Activated T-cell treated with anti-CD3 and anti-CD28 coated beads for 48 hours (primary cell): ENCODE data around the gene THOC6.

Source experiments
- DNase-seq: peaks from one replicate; pipeline ENCODE4 v3.0.0-alpha.2; 2020; ENCODE audit warnings: low read depth

Gene THOC6

DNA sequence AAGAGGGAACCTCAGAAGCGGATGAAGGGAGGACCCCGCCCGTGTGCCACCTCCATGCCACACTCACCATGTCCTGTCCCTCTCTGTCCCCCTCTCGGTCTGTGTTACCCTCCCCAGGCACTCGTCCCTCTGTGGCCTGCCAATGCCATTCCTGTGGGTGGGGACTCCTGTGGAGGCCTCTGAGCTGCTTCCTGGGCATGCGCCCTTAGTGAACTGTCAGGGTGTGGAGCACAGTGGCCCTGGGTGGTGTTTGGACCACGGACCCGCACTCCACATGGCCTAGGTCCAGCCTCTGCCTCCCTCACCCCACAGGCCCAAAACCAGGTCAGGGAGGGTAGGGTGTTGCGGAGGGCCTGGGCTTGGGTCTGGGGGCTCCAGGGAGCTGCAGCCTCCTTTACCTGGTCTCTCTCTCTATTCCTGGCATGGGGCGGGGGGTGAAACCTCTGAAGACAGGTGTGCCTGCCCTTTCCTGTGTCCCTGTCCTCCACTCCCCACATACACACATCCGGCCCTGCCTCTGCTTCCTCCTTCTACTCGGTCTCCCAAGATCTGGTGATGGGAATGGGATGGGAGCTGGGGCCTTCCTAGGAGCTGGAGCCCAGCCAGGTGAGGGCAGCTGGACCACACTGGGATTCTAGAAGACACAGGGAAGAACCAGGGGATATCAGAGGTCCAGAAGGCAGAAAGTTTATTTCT lies 32.1 kb upstream of the THOC6 start:
- no peak for DNase-seq

- DNase-seq, result no peak
Measured at GRCh38 chr16:2992383-2993081, 31.3 kb upstream of the THOC6 start.

DNA sequence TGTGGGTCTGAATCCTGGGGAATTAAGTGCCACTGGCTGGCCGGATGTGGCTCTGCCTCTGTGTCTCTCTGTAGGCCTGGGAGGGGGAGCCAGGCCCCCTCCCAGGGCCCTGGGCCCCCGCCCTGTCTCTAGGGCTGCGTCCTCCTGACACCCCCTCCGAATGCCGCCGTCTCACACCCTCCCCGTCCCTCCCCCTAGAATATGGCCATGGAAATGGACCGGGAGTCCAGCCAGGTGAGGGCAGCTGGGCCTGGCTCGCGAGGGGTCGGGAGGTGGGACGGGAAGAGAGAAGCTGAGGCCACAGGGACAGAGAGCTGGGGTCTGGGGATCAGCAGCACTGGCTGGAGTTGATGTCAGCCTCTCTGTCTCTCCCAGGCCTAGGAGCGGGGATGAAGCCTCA lies 27.5 kb upstream of the THOC6 start:
- no peak for DNase-seq

- DNase-seq, result no peak
Measured at GRCh38 chr16:2999929-3000328, 23.9 kb upstream of the THOC6 start.

DNA sequence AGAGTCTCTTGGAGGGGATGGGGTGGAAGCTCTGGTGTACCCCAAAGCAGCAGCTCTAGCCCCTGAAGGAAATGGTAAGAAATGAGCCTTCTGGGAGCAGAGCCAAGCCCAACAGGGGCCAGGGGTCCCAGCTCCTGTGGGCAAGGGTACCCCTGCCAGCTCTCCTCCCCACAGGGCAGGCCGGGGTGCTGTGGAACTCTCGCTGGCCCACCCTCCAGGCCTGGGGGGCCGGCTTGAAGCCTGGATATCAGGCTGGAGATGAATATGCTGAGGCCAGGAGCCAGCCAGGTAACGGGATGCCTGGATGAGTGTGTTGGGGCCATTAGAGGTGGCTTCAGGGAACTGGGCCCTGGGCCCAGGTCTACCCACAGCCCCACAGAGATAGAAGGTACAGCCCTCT lies 23.3 kb upstream of the THOC6 start:
- DNase-seq, result no peak

DNA sequence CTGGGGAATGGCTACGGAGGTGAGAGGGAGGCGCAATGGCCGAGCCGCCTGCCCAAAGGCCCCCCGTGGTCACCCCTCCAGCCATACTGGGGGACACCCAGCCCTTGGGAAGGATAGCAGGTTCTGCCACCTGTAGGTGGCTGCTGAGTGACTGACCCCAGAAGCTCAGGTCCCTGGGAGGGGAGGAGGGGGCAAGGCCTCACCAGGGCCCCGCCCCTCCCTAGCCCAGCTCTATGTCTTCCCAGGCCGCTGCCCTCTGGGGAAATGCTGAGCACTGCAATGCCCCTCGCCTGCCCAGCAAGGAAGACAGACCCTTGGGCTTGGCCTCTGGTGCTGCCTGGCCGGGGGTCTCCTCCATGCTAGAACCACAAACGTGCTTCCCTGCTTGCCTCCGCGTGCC lies 22.5 kb upstream of the THOC6 start:
- no peak for DNase-seq

DNA sequence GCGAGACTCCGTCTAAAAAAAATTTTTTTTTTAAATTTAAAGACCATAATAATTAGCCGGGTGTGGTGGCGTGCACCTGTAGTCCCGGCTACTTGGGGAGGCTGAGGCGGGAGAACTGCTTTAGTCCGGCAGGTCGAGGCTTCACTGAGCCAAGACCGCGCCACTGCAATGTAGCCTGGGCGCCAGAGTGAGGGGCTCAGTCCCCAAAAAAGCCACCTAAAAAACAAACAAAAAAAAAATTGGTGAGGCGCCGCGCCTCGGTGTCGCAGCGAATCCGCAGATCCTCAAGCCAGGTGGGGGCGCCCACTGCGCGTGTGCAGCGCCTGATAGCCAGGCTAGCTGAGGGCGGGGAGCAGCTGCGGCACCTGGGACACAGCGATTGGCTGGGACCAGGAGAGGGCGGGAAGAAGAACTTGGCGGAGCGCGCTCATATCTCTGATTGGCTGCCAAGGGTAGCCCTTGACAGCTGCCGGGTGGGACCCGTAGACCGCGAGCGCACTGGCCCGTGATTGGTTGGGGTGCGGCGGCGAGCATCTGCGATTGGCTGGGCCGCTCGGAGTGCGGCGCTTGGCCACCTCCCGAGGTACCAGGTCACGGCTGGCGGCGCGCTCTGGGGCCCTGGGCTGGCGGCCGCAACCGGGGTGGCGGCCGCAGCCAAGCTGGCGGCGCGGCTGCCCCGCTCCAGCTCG lies 20.1 kb upstream of the THOC6 start:
- DNase-seq, result peak; percentile 96

DNA sequence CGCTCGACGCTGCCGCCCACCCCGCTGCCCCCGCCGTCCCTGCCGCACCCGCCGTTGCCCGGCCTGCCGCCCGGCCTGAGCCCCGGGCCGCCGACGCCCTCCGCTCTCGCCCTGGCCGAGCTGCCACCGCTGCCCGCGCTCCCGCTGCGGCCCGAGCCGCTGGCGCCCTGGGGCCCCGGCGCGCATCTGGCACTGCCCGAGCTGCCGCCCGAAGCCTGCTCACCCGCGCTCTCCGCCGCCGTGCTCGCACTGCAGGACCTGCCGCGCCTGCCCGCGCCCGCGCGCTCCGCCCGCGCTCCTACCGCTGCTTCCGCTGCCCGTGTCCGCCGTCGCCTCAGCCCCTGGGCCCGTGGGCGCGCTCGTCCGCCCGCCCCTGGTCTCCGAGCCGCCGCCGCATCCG lies 19.5 kb upstream of the THOC6 start:
- no peak for DNase-seq

- DNase-seq, result no peak
Measured at GRCh38 chr16:3004781-3005284, 19.0 kb upstream of the THOC6 start.

DNA sequence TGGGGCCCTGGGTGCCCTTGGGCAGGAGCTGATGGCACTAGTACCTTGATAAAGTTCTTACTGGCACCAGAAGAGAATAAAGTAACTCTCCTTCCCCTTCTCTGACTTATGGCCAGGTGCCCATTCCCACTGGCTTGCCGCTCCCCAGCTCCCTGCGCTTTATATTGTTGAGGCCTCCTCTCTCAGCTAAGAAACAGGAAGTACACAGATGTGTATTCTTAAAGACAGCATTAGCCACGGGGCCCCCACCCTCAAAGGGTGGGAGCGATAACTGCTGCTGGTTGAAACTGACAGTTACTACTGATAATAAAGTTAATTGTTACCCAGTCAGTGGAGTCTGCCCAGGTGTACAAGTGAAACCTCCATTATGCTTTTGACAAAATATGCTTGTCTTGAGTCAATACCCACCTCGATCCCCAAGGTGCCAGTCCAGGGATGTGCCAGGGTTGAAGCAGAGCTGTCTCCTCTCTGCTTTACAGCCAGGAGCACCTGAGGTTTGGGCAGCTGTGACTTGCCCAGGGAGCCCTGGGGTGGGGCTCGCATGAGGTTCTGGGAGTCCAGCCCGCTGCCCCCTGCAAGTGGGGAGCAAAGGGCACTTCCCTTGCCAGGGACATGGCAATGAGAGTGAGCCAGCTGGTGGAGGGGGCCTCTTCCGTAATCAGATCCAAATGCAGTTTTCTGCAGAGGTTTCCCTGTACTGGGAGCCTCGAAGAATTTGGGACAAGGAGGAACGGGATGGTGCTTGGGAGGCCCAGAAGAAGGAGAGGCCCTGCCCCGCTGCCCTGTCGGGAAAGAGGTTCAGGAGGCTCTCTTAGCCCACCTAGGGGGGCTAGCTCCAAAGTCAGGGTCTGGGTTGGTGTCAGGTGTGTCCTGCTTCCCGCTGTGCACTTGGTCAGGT lies 16.5 kb upstream of the THOC6 start:
- DNase-seq, result no peak

- no peak for DNase-seq
Measured at GRCh38 chr16:3007957-3008689, 15.7 kb upstream of the THOC6 start.

GRCh38 chr16:3008690-3009037 lies 15.2 kb upstream of the THOC6 start:
- no peak for DNase-seq

- DNase-seq, result no peak
Measured at GRCh38 chr16:3009568-3010390, 14.1 kb upstream of the THOC6 start.

DNA sequence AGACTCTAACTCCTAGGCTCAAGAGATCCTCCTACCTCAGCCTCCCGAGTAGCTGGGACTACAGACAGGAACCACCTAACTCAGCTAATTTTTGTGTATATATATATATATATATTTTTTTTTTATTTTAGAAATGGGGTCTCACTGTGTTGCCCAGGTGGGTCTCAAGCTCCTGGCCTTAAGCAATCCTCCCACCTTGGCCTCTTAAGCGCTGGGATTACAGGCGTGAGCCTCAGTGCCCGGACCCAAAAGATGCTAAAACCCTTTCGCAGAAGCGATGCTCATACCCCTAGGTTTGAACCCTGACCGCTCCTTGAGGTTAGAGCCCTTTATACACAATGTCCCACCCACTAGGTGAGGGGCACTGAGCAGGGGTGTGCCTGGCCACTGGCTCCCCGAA lies 13.3 kb upstream of the THOC6 start:
- DNase-seq, result no peak

DNA sequence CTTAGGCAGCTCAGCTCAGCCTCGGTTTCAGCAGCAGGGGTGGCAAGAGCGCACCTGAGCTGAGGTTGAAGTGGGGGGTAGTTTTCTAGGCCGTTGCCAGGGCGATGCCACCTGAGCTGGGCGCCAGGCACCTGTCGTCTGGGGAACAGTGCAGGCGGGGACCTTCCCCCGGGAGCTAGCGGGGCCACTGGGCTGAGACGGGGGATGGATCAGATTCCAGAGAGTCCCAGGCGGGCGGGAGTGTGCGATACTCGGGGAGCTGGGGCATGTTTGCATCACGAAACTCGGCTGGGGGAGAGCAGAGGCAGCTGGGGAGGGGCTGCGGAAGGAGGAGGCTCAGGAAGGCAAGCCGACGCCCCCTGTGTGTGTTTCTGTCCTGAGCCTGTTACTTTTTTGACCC lies 11.6 kb upstream of the THOC6 start:
- no peak for DNase-seq

GRCh38 chr16:3012828-3013420 lies 10.9 kb upstream of the THOC6 start, which contains the start of gene CLDN9:
Gene CLDN9, plus strand, starts transcription at chr16:3012923. Its CDS starts 440 bp downstream, at chr16:3013363.
- DNase-seq, result no peak

DNA sequence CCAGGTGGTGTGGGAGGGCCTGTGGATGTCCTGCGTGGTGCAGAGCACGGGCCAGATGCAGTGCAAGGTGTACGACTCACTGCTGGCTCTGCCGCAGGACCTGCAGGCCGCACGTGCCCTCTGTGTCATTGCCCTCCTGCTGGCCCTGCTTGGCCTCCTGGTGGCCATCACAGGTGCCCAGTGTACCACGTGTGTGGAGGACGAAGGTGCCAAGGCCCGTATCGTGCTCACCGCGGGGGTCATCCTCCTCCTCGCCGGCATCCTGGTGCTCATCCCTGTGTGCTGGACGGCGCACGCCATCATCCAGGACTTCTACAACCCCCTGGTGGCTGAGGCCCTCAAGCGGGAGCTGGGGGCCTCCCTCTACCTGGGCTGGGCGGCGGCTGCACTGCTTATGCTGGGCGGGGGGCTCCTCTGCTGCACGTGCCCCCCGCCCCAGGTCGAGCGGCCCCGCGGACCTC lies 10.3 kb upstream of the THOC6 start:
- DNase-seq, result no peak

DNA sequence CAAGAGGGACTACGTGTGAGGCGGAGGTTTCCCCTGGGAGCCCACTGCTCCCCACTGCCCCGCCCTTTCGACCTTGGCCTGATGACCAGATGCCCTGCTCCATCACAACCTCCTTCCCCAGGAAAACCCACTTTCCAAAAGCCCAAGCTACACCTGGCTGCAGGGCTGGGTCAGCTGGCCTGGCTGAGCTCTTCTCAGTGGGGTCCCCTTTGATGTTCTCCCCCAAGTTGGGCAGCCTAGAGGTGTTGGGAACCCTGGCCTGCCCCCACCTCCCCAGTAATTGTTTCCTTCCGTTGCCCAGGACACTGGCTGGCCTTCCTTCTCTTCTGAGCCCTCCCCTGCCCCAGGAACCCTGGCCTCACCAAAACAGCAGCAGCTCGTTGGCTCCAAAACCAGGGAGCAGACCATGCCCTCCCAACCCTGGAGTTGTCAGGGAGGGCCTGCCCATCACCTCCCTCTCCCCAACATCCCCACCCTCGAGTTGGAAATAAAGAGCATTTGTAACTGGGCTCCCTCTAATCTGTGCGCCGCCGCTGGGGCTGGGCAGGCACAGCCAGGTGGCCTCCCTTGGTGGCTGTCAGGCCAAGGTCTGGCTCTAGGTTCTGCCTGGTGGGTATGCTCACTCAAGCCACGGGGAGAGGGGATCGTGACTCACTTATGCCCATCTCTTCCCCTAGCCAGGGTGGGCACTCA lies 9.7 kb upstream of the THOC6 start:
- no peak for DNase-seq

- no peak for DNase-seq
Measured at GRCh38 chr16:3014971-3015370, 8.9 kb upstream of the THOC6 start.
